NCI-H2029 treated with DMSO at 0.1 percent for 48 hours (cell line): ENCODE results near the gene CAP1.

Source experiments
- DNase-seq: peaks from one replicate; lab custom pipeline; 2025; lab: John Stamatoyannopoulos, UW

CAP1 gene

GRCh38 chr1:40058453-40059337, 18.2 kb downstream of the CAP1 start:
- DNase-seq = no peak

- peak; percentile 67 for DNase-seq
Measured at GRCh38 chr1:40059338-40059959, 18.9 kb downstream of the CAP1 start.

- no peak for DNase-seq
Measured at GRCh38 chr1:40059960-40060750, 19.6 kb downstream of the CAP1 start.

GRCh38 chr1:40064797-40065499, 24.4 kb downstream of the CAP1 start:
- DNase-seq = no peak

GRCh38 chr1:40067023-40067422, 26.5 kb downstream of the CAP1 start:
- no peak for DNase-seq

GRCh38 chr1:40067851-40068250, 27.3 kb downstream of the CAP1 start:
- no peak for DNase-seq

- DNase-seq = no peak
Measured at GRCh38 chr1:40072142-40072541, 31.6 kb downstream of the CAP1 start.

- no peak for DNase-seq
Measured at GRCh38 chr1:40073062-40073461, 32.5 kb downstream of the CAP1 start.

- no peak for DNase-seq
Measured at GRCh38 chr1:40075266-40075665, 34.7 kb downstream of the CAP1 start.

- DNase-seq = no peak
Measured at GRCh38 chr1:40076895-40077312, 36.4 kb downstream of the CAP1 start.

GRCh38 chr1:40078512-40079333, 38.2 kb downstream of the CAP1 start:
- DNase-seq = peak; percentile 99

GRCh38 chr1:40079774-40080400, 39.4 kb downstream of the CAP1 start:
- no peak for DNase-seq

GRCh38 chr1:40081871-40082270, 41.3 kb downstream of the CAP1 start:
- no peak for DNase-seq

GRCh38 chr1:40084750-40085149, 44.2 kb downstream of the CAP1 start:
- DNase-seq = peak; percentile 98

GRCh38 chr1:40090652-40091355, 50.3 kb downstream of the CAP1 start:
- DNase-seq = no peak

- no peak for DNase-seq
Measured at GRCh38 chr1:40092241-40092640, 51.7 kb downstream of the CAP1 start.

- no peak for DNase-seq
Measured at GRCh38 chr1:40092706-40093639, 52.4 kb downstream of the CAP1 start.

GRCh38 chr1:40094466-40095110, 54.1 kb downstream of the CAP1 start:
- DNase-seq = no peak
